Measurements from ENCODE around the gene EPHA1. TPM values are rescaled to one million over a fixed set of nuclear protein-coding genes. Genes with fewer than 3 reads are reported as not detected.

The EPHA1 gene
- total RNA-seq, 3 donors from 2014 or later = 9.1 to 19.6 (median 18.9) TPM

GRCh38 chr7:143390773-143391317, 17.8 kb downstream of the EPHA1 start:
- intact Hi-C loops (cut with DNase I, micrococcal nuclease) = no loop called here
- Histone ChIP-seq H3K4me1 (ENCODE audit: low read depth) (peaks cover 5% of the 10 kb centered on the region), H3K4me3 (no peak overlapping the region), H3K9me3 (no peaks in the 10 kb centered on the region), H3K36me3 (ENCODE audit: low read depth) (peaks cover 2% of the 10 kb centered on the region)
- TF ChIP-seq CTCF (IDR thresholded peaks at IDR 0.05) = no peak
- DNase-seq (peak in 1 of 3 donors; percentile 26), ATAC-seq (no peak)

- intact Hi-C loops (cut with DNase I, micrococcal nuclease) = no loop called here
- no peak for TF ChIP-seq CTCF (IDR thresholded peaks at IDR 0.05)
- no peak for DNase-seq
- peaks cover 5% of the 10 kb centered on the region for H3K4me1 ChIP-seq (ENCODE audit: low read depth)
- ATAC-seq = no peak
- H3K36me3 ChIP-seq (ENCODE audit: low read depth) = peaks cover 2% of the 10 kb centered on the region
- H3K9me3 ChIP-seq = no peaks in the 10 kb centered on the region
- H3K4me3 ChIP-seq = no peak overlapping the region
Measured at GRCh38 chr7:143390104-143390772, 18.4 kb downstream of the EPHA1 start.

GRCh38 chr7:143389316-143390103, 19.1 kb downstream of the EPHA1 start:
- TF ChIP-seq CTCF (IDR thresholded peaks at IDR 0.05) = no peak
- intact Hi-C loops (cut with DNase I, micrococcal nuclease) = no loop called here
- no peak overlapping the region for H3K4me3 ChIP-seq
- ATAC-seq = no peak
- peaks cover 2% of the 10 kb centered on the region for H3K36me3 ChIP-seq (ENCODE audit: low read depth)
- no peak for DNase-seq
- H3K9me3 ChIP-seq = no peaks in the 10 kb centered on the region
- peaks cover 9% of the 10 kb centered on the region for H3K4me1 ChIP-seq (ENCODE audit: low read depth)

- Histone ChIP-seq H3K4me1 (ENCODE audit: low read depth) (peaks cover 16% of the 10 kb centered on the region), H3K36me3 (ENCODE audit: low read depth) (peaks cover 2% of the 10 kb centered on the region), H3K9me3 (no peaks in the 10 kb centered on the region), H3K4me3 (no peak overlapping the region)
- peak in 1 of 3 donors; percentile 26 for DNase-seq
- ATAC-seq = no peak
- TF ChIP-seq CTCF (IDR thresholded peaks at IDR 0.05) = no peak
- intact Hi-C loops (cut with DNase I, micrococcal nuclease) = no loop called here
Measured at GRCh38 chr7:143388491-143389101, 20.1 kb downstream of the EPHA1 start.

- peaks cover 2% of the 10 kb centered on the region for H3K36me3 ChIP-seq (ENCODE audit: low read depth)
- no peak for TF ChIP-seq CTCF (IDR thresholded peaks at IDR 0.05)
- DNase-seq (no peak), ATAC-seq (no peak)
- intact Hi-C loops (cut with DNase I, micrococcal nuclease) = no loop called here
- peaks cover 18% of the 10 kb centered on the region for H3K4me1 ChIP-seq (ENCODE audit: low read depth)
- no peak overlapping the region for H3K4me3 ChIP-seq
- no peaks in the 10 kb centered on the region for H3K9me3 ChIP-seq
Measured at GRCh38 chr7:143388051-143388450, 20.6 kb downstream of the EPHA1 start.
